Common myeloid progenitor, CD34-positive (primary cell): ENCODE measurements around the gene OR13J1.
"Not testable (repeated sequence)": the region's sequence is repeated elsewhere in the genome, so short reads cannot be mapped to it uniquely, and the experiment has no call there.

Experiments
- CTCF ChIA-PET: fragments of 350-600 bp; sonication (Branson Sonifier 250); formaldehyde crosslinking; loops from one replicate; lab custom pipeline; 2021; ENCODE audit warnings: antibody characterized with exemption; lab: Charles Lee
- POLR2A ChIA-PET: fragments of 350-600 bp; sonication (Branson Sonifier 250); formaldehyde crosslinking; loops from one replicate; lab custom pipeline; 2021; ENCODE audit warnings: antibody characterized with exemption; lab: Charles Lee
- DNase-seq, 3 donors: peaks; one replicate each; pipeline versions ENCODE4 v3.0.0 to v3.0.0-alpha.2; 2013
- H3K27ac ChIP-seq, 2 experiments: 1 replicate in 1 of 2; 2 replicates in 1 of 2; pipeline ENCODE4 v1.7.0; 2013; ENCODE audit warnings: inconsistent platforms in 2 of 2, low read length in 2 of 2, mild to moderate bottlenecking in 2 of 2, low read depth in 1 of 2, moderate library complexity in 1 of 2; ENCODE audit not compliant: severe bottlenecking in 2 of 2, insufficient read depth in 1 of 2, poor library complexity in 1 of 2
- H3K27me3 ChIP-seq, 5 experiments: replicated peaks in 2 of 5; 1 replicate in 3 of 5; 2 replicates in 2 of 5; pipeline versions ENCODE4 v1.6.1 to v1.7.0; 2013; ENCODE audit warnings: low read length in 4 of 5, mild to moderate bottlenecking in 2 of 5, moderate library complexity in 2 of 5, inconsistent platforms in 1 of 5; ENCODE audit not compliant: insufficient read depth in 5 of 5, control insufficient read depth in 4 of 5
- H3K36me3 ChIP-seq, 4 experiments: 1 replicate in 2 of 4; 2 replicates in 2 of 4; pipeline versions ENCODE4 v1.6.1 to v1.7.0; 2013; ENCODE audit warnings: low read length in 3 of 4, control low read depth in 1 of 4, mild to moderate bottlenecking in 1 of 4; ENCODE audit not compliant: control insufficient read depth in 4 of 4, insufficient read depth in 4 of 4
- H3K4me1 ChIP-seq, 4 experiments: 1 replicate in 3 of 4; 2 replicates in 1 of 4; pipeline versions ENCODE4 v1.6.1 to v1.7.1; 2013; ENCODE audit warnings: low read length in 3 of 4, mild to moderate bottlenecking in 3 of 4, control low read depth in 1 of 4, inconsistent platforms in 1 of 4, moderate library complexity in 1 of 4; ENCODE audit not compliant: control insufficient read depth in 4 of 4, insufficient read depth in 4 of 4; ENCODE audit errors: control extremely low read depth in 1 of 4
- H3K4me3 ChIP-seq, 7 experiments: 1 replicate in 4 of 7; 2 replicates in 3 of 7; pipeline versions ENCODE4 v1.5.1 to v1.7.0; 2013; ENCODE audit warnings: mild to moderate bottlenecking in 7 of 7, low read length in 6 of 7, moderate library complexity in 6 of 7, inconsistent platforms in 2 of 7, low read depth in 2 of 7, control low read depth in 1 of 7; ENCODE audit not compliant: insufficient read depth in 4 of 7, control insufficient read depth in 1 of 7; ENCODE audit errors: extremely low read depth in 1 of 7
- H3K9me3 ChIP-seq, 5 experiments: 1 replicate in 4 of 5; 2 replicates in 1 of 5; pipeline versions ENCODE4 v1.6.1 to v1.7.1; 2013; ENCODE audit warnings: low read length in 4 of 5, mild to moderate bottlenecking in 2 of 5, inconsistent platforms in 1 of 5, low read depth in 1 of 5, moderate library complexity in 1 of 5; ENCODE audit not compliant: control insufficient read depth in 4 of 5, insufficient read depth in 2 of 5; ENCODE audit errors: control extremely low read depth in 1 of 5
- WGBS: methylation state at CpG from one replicate; pipeline ENCODE4 v1.1.5; 2013; ENCODE audit not compliant: insufficient coverage; 5-methylcytosine and 5-hydroxymethylcytosine counted together

OR13J1 gene

DNA sequence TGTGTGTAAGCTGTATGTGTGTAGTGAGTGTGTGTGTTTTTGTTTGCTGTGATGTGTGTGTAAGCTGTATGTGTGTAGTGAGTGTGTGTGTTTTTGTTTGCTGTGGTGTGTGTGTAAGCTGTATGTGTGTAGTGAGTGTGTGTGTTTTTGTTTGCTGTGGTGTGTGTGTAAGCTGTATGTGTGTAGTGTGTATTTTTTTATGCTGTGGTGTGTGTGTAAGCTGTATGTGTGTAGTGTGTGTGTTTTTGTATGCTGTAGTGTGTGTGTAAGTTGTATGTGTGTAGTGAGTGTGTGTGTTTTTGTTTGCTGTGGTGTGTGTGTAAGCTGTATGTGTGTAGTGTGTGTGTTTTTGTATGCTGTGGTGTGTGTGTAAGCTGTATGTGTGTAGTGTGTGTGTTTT is 43.2 kb upstream of the OR13J1 start:
- POLR2A ChIA-PET, DNase-seq, H3K4me3 ChIP-seq, H3K27me3 ChIP-seq, H3K27ac ChIP-seq, H3K36me3 ChIP-seq, H3K9me3 ChIP-seq: not testable (repeated sequence)
- peaks cover 0 to 41% (median 35%) of the 10 kb centered on the region in 4 experiments for H3K4me1 ChIP-seq
- CTCF ChIA-PET = interaction anchor here (1.4 to 3.4 kb wide), 3 partner anchors 11 to 32 kb away, joined by 4 to 12 read pairs (median 5); no protein-coding TSS in a partner anchor

DNA sequence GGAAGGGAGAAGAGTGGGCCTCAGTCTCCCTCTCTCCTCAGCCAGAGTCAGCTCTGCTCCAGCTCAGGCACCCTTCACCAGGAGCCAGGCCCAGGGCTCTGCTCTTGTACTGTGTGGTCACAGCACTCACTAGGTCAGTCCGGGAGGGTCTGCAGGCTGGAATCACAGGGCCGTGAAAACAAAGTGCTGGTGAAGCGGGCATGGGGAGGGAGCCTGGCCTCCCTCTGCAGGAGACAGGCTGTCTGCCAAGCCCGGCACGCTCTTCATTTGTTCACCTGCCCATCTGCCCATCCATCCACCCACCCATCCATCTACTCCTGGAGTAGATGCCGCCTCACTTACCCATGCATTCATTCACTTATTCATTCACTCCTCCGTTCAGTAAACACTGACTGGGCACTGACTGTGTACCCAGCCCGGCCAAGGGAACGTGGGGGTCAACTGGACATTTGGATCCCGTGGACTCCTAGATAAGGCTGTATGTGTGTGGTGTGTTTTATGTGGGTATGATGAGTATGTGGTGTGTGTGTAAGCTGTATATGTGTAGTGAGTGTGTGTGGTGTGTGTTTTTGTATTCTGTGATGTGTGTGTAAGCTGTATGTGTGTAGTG is 42.7 kb upstream of the OR13J1 start:
- Histone ChIP-seq H3K36me3 (no peaks in the 10 kb centered on the region), H3K4me3 (no peak overlapping the region), H3K27me3 (no peaks in the 10 kb centered on the region), H3K27ac (no peak overlapping the region), H3K4me1 (peaks cover 2 to 46% (median 41%) of the 10 kb centered on the region in 4 experiments), H3K9me3 (no peaks in the 10 kb centered on the region)
- DNase-seq = no peak
- ChIA-PET CTCF (interaction anchor here (1.4 to 3.4 kb wide), 3 partner anchors 10 to 32 kb away, joined by 4 to 12 read pairs (median 5); no protein-coding TSS in a partner anchor), POLR2A (interaction anchor here (1.3 kb wide), 1 partner anchor 13 kb away, joined by 4 read pairs; no protein-coding TSS in a partner anchor)
- 94% methylated on average over 8 of the region's 10 CpGs for WGBS

DNA sequence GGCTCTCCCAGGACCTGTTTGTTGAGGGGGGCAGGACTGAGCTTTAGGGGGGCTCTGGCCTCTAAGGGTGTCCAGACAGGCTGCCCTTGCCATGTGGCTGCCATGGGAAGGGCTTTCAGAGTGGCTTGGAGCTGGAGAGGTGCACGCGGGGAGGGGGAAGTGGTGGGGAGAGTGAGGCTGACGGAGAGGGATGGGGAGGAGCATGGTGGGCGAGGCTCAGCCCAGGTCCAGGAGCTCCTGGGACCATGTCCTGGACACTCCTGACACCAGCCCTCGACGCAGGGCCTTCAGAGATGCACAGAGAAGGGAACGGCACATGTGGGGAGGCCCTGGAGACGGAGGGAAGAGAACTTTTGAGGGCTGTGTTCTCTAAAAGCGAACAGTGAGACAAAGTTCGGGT is 41.5 kb upstream of the OR13J1 start:
- Histone ChIP-seq H3K9me3 (no peaks in the 10 kb centered on the region), H3K4me3 (peak overlapping the region in 1 of 7 experiments; percentile 4), H3K36me3 (no peaks in the 10 kb centered on the region), H3K4me1 (peaks cover 2 to 57% (median 49%) of the 10 kb centered on the region in 4 experiments), H3K27ac (peak overlapping the region in 1 of 2 experiments; percentile 60), H3K27me3 (no peaks in the 10 kb centered on the region)
- WGBS = 92% methylated on average over 6 of the region's 10 CpGs
- DNase-seq = no peak
- ChIA-PET CTCF (interaction anchor here (0.7 to 3.4 kb wide), 13 partner anchors 8 to 179 kb away, joined by 3 to 12 read pairs (median 4); partner anchors contain the start of genes CREB3 and SPAG8), POLR2A (interaction anchor here (1.3 kb wide), 1 partner anchor 14 kb away, joined by 4 read pairs; no protein-coding TSS in a partner anchor)

DNA sequence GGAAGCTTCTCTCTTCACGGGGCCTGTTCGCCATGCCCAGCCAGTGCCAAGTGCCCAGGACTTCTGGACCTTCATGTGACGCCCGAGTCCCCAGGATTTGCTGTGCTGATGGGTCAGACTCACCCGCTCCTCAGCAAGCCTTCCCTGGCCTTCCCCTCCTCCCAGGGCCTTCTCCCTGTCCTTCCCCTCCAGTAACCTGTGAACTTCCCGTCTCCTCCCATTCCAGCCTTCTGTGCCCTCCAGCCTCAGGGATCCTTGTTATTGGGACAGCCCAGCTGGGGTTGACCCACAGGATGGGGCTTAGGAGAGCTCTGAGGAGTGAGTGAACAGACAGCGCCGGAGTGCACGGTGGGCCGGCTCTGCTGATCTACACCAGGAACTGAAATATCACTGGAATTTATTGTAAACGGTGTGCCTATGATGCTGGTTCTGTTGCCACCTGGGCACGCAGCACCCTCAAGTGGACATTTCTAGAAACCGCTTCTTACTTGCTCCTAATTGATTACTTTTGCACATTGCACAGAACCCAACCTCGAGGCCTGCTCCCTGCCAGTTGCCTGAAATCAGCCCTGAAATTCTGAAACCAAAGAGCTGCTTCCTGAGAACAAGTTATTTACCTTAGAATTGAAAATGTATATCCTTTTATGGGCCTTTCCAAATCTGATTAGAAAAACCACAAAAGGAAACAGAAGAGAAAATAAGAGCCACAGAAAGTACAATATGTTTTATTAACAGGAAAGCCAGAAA is 40.6 kb upstream of the OR13J1 start:
- WGBS = 38% methylated on average over 13 of the region's 14 CpGs
- Histone ChIP-seq H3K36me3 (no peaks in the 10 kb centered on the region), H3K9me3 (no peaks in the 10 kb centered on the region), H3K27me3 (no peaks in the 10 kb centered on the region), H3K27ac (peak overlapping the region in 1 of 2 experiments; percentile 60), H3K4me3 (peak overlapping the region in 1 of 7 experiments; percentile 36), H3K4me1 (peaks cover 2 to 64% (median 49%) of the 10 kb centered on the region in 4 experiments)
- CTCF ChIA-PET = interaction anchor here (1.0 to 3.4 kb wide), 13 partner anchors 8 to 178 kb away, joined by 3 to 12 read pairs (median 4); partner anchors contain the start of genes CREB3 and SPAG8
- peak; percentile 56 to 76 (median 69) for DNase-seq
- POLR2A ChIA-PET = interaction anchor here (0.5 kb wide), 1 partner anchor 56 kb away, joined by 3 read pairs; no protein-coding TSS in a partner anchor

DNA sequence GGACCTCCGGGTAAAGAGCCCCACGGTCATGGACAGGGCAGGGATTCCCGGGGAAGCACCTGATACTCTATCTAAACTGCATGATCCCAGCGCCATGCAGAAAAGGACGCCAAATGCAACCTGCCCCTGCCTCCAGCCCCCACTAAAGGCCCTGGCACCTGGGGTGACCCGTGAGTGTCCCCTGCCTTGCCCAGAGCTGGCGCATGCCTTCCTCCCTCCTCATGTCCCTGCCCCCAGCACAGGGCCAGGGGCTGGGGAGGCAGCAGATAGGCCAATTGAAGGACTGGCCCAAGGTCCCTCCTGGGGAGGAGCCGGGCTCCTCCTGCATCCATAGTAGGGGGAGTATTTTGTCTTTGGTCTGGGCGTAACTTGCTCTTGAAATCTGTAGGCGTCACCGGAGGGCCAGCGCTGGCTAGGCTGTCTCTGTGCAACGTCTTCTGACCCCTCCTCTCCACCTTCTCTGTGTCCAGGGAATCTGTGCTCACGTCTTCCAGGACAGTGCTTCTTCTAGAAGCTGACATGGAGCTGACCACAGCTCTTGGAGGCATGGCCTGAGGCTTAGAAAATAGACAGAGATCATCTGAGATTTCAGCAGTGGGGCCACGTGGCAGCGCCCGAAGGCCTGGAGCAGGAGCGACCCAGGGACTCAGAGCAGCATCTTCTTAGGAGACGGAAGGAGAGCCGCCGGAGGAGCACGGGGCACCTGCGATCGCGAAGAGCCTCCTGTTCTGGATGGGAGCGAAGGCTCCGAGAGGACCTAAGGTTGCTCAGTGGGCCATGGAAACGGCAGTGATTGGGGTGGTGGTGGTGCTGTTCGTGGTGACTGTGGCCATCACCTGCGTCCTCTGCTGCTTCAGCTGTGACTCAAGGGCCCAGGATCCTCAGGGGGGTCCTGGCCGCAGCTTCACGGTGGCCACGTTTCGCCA is 39.7 kb upstream of the OR13J1 start:
- peaks cover 0 to 2% (median 0%) of the 10 kb centered on the region in 5 experiments for H3K27me3 ChIP-seq
- POLR2A ChIA-PET = interaction anchor here (0.6 kb wide), 1 partner anchor 145 kb away, joined by 5 read pairs; no protein-coding TSS in a partner anchor
- H3K36me3 ChIP-seq = no peaks in the 10 kb centered on the region
- no peaks in the 10 kb centered on the region for H3K9me3 ChIP-seq
- CTCF ChIA-PET = interaction anchor here (1.0 to 9.6 kb wide), 7 partner anchors 10 to 177 kb away, joined by 3 to 104 read pairs (median 6); partner anchors contain the start of genes CREB3 and SPAG8
- no peak overlapping the region for H3K27ac ChIP-seq
- DNase-seq = no peak
- H3K4me1 ChIP-seq = peaks cover 2 to 71% (median 51%) of the 10 kb centered on the region in 4 experiments
- WGBS = 95% methylated on average over 34 of the region's 34 CpGs
- no peak overlapping the region for H3K4me3 ChIP-seq

DNA sequence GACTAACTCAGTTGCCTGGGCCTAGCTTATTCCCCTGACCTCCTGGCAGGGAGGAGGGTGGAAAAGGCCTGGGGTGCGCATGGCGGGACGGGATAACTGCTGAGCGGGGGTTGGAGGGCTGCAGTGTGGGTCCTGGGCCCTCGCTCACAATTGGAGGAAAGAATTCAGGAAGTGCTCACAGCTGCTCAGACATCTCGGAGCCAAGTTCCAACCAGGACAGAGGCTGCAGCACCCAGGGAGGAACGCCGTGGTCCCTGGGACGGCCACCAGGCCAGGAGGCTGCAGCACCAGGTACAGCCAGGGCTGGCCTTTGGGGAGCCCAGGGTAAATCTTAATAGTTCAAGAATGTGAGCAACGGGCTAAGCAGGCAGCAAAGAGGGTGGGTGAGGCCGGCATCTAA is 39.1 kb upstream of the OR13J1 start, which contains the start of gene SPAAR:
Gene SPAAR (plus strand): TSS at position 217 of the 400 bp plus-strand sequence. CDS start 974 bp downstream, outside the sequence.
- 90% methylated on average over 11 of the region's 11 CpGs for WGBS
- DNase-seq = no peak
- Histone ChIP-seq H3K4me3 (no peak within 1 kb of the TSS), H3K4me1 (peaks cover 2 to 69% (median 51%) of the 10 kb centered on the region in 4 experiments), H3K9me3 (no peaks in the 10 kb centered on the region), H3K27ac (no peak within 1 kb of the TSS), H3K27me3 (peaks cover 0 to 3% (median 0%) of the 10 kb centered on the region in 5 experiments), H3K36me3 (no peaks in the 10 kb centered on the region)
- ChIA-PET POLR2A (no interaction called here), CTCF (interaction anchor here (0.7 to 9.6 kb wide), 2 partner anchors 34 to 46 kb away, joined by 3 to 104 read pairs; no protein-coding TSS in a partner anchor)
